ENCODE results near the gene TMEM143.

- no peak for TF ChIP-seq CTCF (IDR thresholded peaks at IDR 0.05)
- TF ChIP-seq POLR2A (IDR thresholded peaks at IDR 0.05): no peak
These were observed 60.4 kb downstream of the TMEM143 start for GRCh38 chr19:48303367-48303766.
